Memory B cell (primary cell): ENCODE data around the gene FN3K.
"Not testable (repeated sequence)": the region's sequence is repeated elsewhere in the genome, so short reads cannot be mapped to it uniquely, and the experiment has no call there.

Experiments
- ATAC-seq: fragments of 150-1000 bp; cut with Tn5 transposase; 2 replicates; pipeline ENCODE4 v1.10.0; 2021; ENCODE audit warnings: low read depth, mild to moderate bottlenecking, moderate library complexity
- DNase-seq, 2 donors: peaks; one replicate each; pipeline ENCODE4 v3.0.0; 2022; ENCODE audit warnings: low spot score in 2 of 2
- H3K27ac Mint-ChIP-seq: one replicate; pipeline ENCODE4 v1.8.0; 2022; ENCODE audit warnings: mild to moderate bottlenecking, moderate library complexity, mixed read lengths
- H3K27me3 Mint-ChIP-seq: one replicate; pipeline ENCODE4 v1.8.0; 2022; ENCODE audit warnings: mixed read lengths
- H3K36me3 Mint-ChIP-seq: one replicate; pipeline ENCODE4 v1.8.0; 2022; ENCODE audit warnings: mild to moderate bottlenecking, mixed read lengths
- H3K4me1 Mint-ChIP-seq: one replicate; pipeline ENCODE4 v1.8.0; 2022; ENCODE audit warnings: mixed read lengths
- H3K4me3 Mint-ChIP-seq: one replicate; pipeline ENCODE4 v1.8.0; 2022; ENCODE audit warnings: mild to moderate bottlenecking, moderate library complexity, mixed read lengths
- H3K9me3 Mint-ChIP-seq: one replicate; pipeline ENCODE4 v1.8.0; 2022; ENCODE audit warnings: mixed read lengths

Gene FN3K

GRCh38 chr17:82740906-82741759 is 5.7 kb downstream of the FN3K start:
- Mint-ChIP-seq H3K9me3 (peaks cover 8% of the 10 kb centered on the region), H3K36me3 (peaks cover 15% of the 10 kb centered on the region), H3K27me3 (no peaks in the 10 kb centered on the region), H3K4me1 (no peaks in the 10 kb centered on the region), H3K4me3 (no peak overlapping the region), H3K27ac (no peak overlapping the region)
- ATAC-seq (no peak), DNase-seq (no peak)

GRCh38 chr17:82743344-82744219 is 8.2 kb downstream of the FN3K start:
- Mint-ChIP-seq H3K9me3 (peaks cover 11% of the 10 kb centered on the region), H3K27me3 (no peaks in the 10 kb centered on the region), H3K4me3 (no peak overlapping the region), H3K36me3 (peaks cover 18% of the 10 kb centered on the region), H3K27ac (no peak overlapping the region), H3K4me1 (no peaks in the 10 kb centered on the region)
- no peak for ATAC-seq
- no peak for DNase-seq

- not testable (repeated sequence) for H3K27me3 Mint-ChIP-seq, ATAC-seq, H3K4me1 Mint-ChIP-seq, H3K4me3 Mint-ChIP-seq, H3K27ac Mint-ChIP-seq, DNase-seq
- H3K36me3 Mint-ChIP-seq = peaks cover 17% of the 10 kb centered on the region
- peaks cover 12% of the 10 kb centered on the region for H3K9me3 Mint-ChIP-seq
Measured at GRCh38 chr17:82744736-82745135, 9.3 kb downstream of the FN3K start.

- ATAC-seq (no peak), DNase-seq (no peak)
- Mint-ChIP-seq H3K4me3 (no peak overlapping the region), H3K27me3 (no peaks in the 10 kb centered on the region), H3K9me3 (peaks cover 12% of the 10 kb centered on the region), H3K4me1 (no peaks in the 10 kb centered on the region), H3K36me3 (peaks cover 12% of the 10 kb centered on the region), H3K27ac (no peak overlapping the region)
Measured at GRCh38 chr17:82745524-82745923, 10.1 kb downstream of the FN3K start.

GRCh38 chr17:82748756-82749155 is 13.3 kb downstream of the FN3K start:
- peaks cover 3% of the 10 kb centered on the region for H3K36me3 Mint-ChIP-seq
- ATAC-seq = no peak
- H3K4me3 Mint-ChIP-seq = no peak overlapping the region
- H3K27me3 Mint-ChIP-seq = no peaks in the 10 kb centered on the region
- peaks cover 3% of the 10 kb centered on the region for H3K4me1 Mint-ChIP-seq
- H3K27ac Mint-ChIP-seq = no peak overlapping the region
- peaks cover 8% of the 10 kb centered on the region for H3K9me3 Mint-ChIP-seq
- DNase-seq = no peak

DNA sequence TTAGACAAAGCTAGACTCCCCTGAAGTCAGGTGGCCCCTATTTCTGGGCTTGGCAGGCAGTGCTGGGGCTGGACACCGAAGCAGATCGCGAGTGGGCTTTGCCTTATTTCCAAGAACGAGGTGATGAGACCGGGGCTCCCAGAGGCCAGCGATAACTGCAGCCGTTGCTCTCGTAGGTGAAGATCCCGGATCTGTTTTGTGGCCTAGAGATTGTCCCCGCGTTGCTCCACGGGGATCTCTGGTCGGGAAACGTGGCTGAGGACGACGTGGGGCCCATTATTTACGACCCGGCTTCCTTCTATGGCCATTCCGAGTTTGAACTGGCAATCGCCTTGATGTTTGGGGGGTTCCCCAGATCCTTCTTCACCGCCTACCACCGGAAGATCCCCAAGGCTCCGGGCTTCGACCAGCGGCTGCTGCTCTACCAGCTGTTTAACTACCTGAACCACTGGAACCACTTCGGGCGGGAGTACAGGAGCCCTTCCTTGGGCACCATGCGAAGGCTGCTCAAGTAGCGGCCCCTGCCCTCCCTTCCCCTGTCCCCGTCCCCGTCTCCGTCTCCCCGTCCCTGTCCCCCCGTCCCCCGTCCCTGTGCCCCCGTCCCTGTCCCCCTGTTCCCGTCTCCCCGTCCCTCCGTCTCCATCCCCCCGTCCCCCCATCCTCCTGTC is 15.0 kb downstream of the FN3K start:
- DNase-seq (no peak), ATAC-seq (no peak)
- H3K27me3 Mint-ChIP-seq = no peaks in the 10 kb centered on the region
- H3K4me3 Mint-ChIP-seq = peak overlapping the region; percentile 69
- H3K4me1 Mint-ChIP-seq = peaks cover 11% of the 10 kb centered on the region
- peaks cover 3% of the 10 kb centered on the region for H3K36me3 Mint-ChIP-seq
- no peak overlapping the region for H3K27ac Mint-ChIP-seq
- peaks cover 7% of the 10 kb centered on the region for H3K9me3 Mint-ChIP-seq

DNA sequence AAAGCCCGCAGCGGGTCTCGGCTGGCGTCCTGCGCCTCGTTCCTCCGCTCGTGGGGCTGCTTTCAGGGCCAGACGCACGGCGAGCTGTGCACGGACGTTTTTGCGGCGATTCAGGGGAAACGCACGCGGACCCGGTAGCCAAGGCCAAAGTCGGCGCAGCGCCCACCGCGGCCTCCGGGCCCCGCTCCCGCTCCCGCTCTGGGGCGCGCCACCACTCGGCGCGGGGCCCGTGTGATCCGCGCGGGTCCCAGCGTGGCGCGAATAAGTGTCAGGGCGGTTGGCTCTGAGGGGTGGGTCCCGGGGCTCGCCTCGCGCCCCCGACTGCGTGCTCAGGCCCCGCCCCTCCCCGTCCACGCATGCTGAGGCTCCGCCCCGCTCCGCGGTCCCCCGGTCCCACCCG is 15.8 kb downstream of the FN3K start:
- DNase-seq (peak in 1 of 2 donors; percentile 62), ATAC-seq (no peak)
- Mint-ChIP-seq H3K27ac (no peak overlapping the region), H3K4me1 (peaks cover 15% of the 10 kb centered on the region), H3K4me3 (peak overlapping the region; percentile 83), H3K36me3 (peaks cover 5% of the 10 kb centered on the region), H3K27me3 (no peaks in the 10 kb centered on the region), H3K9me3 (peaks cover 4% of the 10 kb centered on the region)

DNA sequence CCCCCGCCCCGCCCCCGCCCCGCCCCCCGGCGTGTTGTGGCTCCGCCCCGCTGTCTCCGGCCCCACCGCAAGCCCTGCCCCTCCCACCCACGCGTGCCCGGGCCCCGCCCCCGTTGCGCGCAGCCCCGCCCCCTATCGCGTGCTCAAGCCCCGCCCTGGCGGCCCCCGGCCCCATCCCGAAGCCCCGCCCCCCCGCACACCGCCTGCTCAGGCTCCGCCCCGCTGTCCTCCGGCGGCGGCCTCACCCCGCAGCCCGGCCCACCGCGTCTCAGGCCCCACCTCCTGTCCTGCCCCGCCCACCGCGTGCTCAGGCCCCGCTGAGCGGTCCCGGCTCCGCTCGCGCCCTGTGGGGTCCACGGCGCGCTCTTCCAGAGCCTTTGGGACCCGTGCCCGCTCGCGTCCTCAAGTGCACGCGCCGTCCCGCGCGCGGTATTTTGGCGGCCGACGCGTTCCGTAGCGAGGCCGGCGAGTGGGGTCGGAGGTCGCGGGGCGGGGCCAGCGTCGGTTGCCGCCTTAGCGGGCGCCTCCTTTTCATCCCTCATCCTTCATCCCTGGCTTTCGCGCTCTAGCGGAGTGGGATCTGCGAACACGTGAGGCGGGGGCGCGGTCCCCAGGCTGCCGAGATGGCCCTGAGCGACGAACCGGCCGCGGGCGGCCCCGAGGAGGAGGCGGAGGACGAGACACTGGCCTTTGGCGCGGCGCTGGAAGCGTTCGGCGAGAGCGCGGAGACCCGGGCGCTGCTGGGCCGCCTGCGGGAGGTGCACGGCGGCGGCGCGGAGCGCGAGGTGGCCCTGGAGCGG is 16.4 kb downstream of the FN3K start, which contains the start of gene TBCD:
TBCD (plus strand) TSS at position 495 of the 800 bp plus-strand sequence; CDS start at position 624, 129 bp downstream.
- DNase-seq (peak; percentile 80 to 89), ATAC-seq (peak; percentile 76)
- Mint-ChIP-seq H3K4me3 (peak within 1 kb of the TSS; percentile 83), H3K27me3 (no peaks in the 10 kb centered on the region), H3K4me1 (peaks cover 15% of the 10 kb centered on the region), H3K9me3 (peaks cover 2% of the 10 kb centered on the region), H3K36me3 (peaks cover 3% of the 10 kb centered on the region), H3K27ac (no peak within 1 kb of the TSS)

DNA sequence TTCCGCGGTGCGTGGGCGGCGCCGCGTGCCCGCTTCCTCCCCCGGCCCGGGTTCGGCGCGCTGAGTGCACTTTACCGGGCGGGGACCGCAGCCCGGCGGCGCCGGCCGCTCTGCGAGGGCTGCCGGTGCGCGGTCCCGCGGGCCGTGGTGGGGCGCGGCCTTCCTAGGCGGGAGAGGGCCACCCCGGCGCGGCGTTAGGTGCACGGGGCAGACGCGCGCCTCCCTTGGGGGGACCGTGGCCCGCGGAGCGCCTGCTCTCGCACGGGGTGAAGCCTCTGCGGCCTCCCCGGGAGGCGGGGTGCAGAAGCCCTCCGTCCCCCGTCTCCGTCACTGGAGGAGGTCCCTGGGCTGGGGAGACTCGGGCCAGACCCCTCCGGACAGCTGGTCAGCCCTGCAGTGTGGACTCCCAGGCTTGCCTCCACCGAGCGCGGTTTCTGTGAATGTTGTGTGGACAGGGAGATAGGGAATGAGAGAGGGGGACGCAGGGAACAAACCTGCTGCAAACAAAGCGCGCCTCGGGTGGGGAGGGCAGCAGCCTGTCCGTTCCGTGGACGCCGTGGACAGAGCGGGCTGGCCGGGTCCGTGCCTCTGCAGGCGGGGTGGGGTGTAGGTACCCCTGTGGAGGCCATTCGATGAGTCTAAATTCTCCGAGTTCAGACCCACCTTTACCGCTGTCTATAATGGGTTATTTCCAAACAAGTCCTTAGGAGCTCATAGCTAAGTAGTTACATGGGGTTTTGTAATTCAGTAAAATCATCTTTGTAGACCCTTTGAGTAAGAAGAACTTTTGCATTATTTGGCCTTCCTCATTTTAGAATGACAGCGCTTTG is 17.2 kb downstream of the FN3K start:
- no peak overlapping the region for H3K27ac Mint-ChIP-seq

DNA sequence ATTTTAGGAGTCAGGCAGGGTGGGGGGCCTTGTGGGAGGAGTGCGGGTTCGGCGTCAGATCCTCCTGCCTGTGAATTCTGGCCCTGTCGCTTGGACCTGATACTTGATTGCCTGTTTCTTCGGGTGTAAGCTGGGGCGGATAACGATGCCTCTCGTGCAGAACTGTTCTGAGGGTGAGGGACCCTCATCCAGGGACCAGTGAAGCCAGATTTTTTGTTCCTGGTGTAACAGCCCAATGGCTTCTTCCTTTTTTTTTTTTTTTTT is 17.7 kb downstream of the FN3K start:
- Mint-ChIP-seq H3K27me3 (no peaks in the 10 kb centered on the region), H3K36me3 (peaks cover 3% of the 10 kb centered on the region), H3K27ac (no peak overlapping the region), H3K9me3 (peaks cover 2% of the 10 kb centered on the region), H3K4me1 (peaks cover 15% of the 10 kb centered on the region), H3K4me3 (peak overlapping the region; percentile 61)
- ATAC-seq = no peak
- no peak for DNase-seq

More for the DNA sequence above, 17.2 kb downstream of the FN3K start:
- ATAC-seq = no peak
- H3K4me3 Mint-ChIP-seq = peak overlapping the region; percentile 61
- no peaks in the 10 kb centered on the region for H3K27me3 Mint-ChIP-seq
- peaks cover 3% of the 10 kb centered on the region for H3K36me3 Mint-ChIP-seq
- no peak for DNase-seq
- H3K9me3 Mint-ChIP-seq = peaks cover 2% of the 10 kb centered on the region
- H3K4me1 Mint-ChIP-seq = peaks cover 15% of the 10 kb centered on the region

- Mint-ChIP-seq H3K27ac (peak overlapping the region; percentile 49), H3K27me3 (no peaks in the 10 kb centered on the region), H3K36me3 (peaks cover 5% of the 10 kb centered on the region), H3K4me1 (peaks cover 15% of the 10 kb centered on the region), H3K9me3 (no peaks in the 10 kb centered on the region), H3K4me3 (no peak overlapping the region)
- ATAC-seq (no peak), DNase-seq (no peak)
Measured at GRCh38 chr17:82754297-82755208, 19.1 kb downstream of the FN3K start.

DNA sequence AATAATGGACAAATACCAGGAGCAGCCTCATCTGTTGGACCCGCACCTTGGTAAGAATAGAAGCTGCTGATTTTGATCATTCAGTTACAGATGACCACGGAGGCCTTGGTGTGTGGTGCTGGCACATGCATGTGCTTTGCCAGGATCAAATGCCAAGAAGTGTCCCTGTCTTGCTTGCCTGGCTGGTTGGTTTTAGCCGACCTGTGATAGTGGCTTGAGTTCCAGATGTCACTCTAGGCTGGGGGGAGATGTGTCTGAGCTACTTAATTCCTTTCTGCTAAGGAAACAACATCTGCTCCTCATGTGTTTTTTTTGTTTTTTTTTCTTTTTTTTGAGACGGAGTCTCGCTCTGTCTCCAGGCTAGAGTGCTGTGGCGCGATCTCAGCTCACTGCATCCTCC is 20.8 kb downstream of the FN3K start:
- H3K27ac Mint-ChIP-seq = no peak overlapping the region
- H3K4me3 Mint-ChIP-seq = no peak overlapping the region
- peaks cover 15% of the 10 kb centered on the region for H3K4me1 Mint-ChIP-seq
- no peaks in the 10 kb centered on the region for H3K9me3 Mint-ChIP-seq
- no peak for ATAC-seq
- no peak for DNase-seq
- peaks cover 7% of the 10 kb centered on the region for H3K36me3 Mint-ChIP-seq
- no peaks in the 10 kb centered on the region for H3K27me3 Mint-ChIP-seq
